DOHH2 (cell line): ENCODE measurements around the gene MARK3.

Experiments used
- H3F3A ChIP-seq: fragments of 200-600 bp; sonication (generic), shearing (Covaris generic); 2 replicates; pipeline ENCODE4 v1.6.0; 2016; ENCODE audit warnings: antibody characterized with exemption, mild to moderate bottlenecking; ENCODE audit not compliant: control insufficient read depth, insufficient read depth
- H3K27ac ChIP-seq: fragments of 200-600 bp; sonication (generic); 2 replicates; pipeline ENCODE4 v1.5.1; 2014; ENCODE audit warnings: low read depth, mild to moderate bottlenecking, low read length, moderate library complexity
- H3K27me3 ChIP-seq: fragments of 200-600 bp; sonication (generic); 2 replicates; pipeline ENCODE4 v1.6.1; 2014; ENCODE audit warnings: mild to moderate bottlenecking, low read length, mixed read lengths; ENCODE audit not compliant: control insufficient read depth
- H3K36me3 ChIP-seq: fragments of 200-600 bp; sonication (generic); 2 replicates; pipeline ENCODE4 v1.6.1; 2014; ENCODE audit warnings: mild to moderate bottlenecking, low read length, moderate library complexity, mixed read lengths; ENCODE audit not compliant: control insufficient read depth
- H3K4me1 ChIP-seq: fragments of 200-600 bp; sonication (generic); 2 replicates; pipeline ENCODE4 v1.6.1; 2014; ENCODE audit warnings: mild to moderate bottlenecking, low read length, mixed read lengths; ENCODE audit not compliant: control insufficient read depth
- H3K4me2 ChIP-seq: fragments of 200-600 bp; sonication (generic); 2 replicates; pipeline ENCODE4 v1.6.0; 2014; ENCODE audit warnings: mild to moderate bottlenecking, low read length, moderate library complexity
- H3K4me3 ChIP-seq: fragments of 200-600 bp; sonication (generic); 2 replicates; pipeline ENCODE4 v1.5.1; 2014; ENCODE audit warnings: mild to moderate bottlenecking, low read length, mixed read lengths
- H3K79me2 ChIP-seq: fragments of 200-600 bp; sonication (generic); 2 replicates; pipeline ENCODE4 v1.6.1; 2014; ENCODE audit warnings: mild to moderate bottlenecking, low read length, mixed read lengths; ENCODE audit not compliant: control insufficient read depth
- H3K9me2 ChIP-seq: fragments of 200-600 bp; sonication (generic); replicated peaks from 2 replicates; pipeline ENCODE4 v1.6.1; 2014; ENCODE audit warnings: mild to moderate bottlenecking, low read length, mixed read lengths; ENCODE audit not compliant: control insufficient read depth
- H3K9me3 ChIP-seq: fragments of 200-600 bp; sonication (generic); 2 replicates; pipeline ENCODE4 v1.6.1; 2014; ENCODE audit warnings: antibody characterized with exemption, low read length, mixed read lengths; ENCODE audit not compliant: control insufficient read depth, insufficient read depth
- H4K20me1 ChIP-seq: fragments of 200-600 bp; sonication (generic); 2 replicates; pipeline ENCODE4 v1.6.0; 2014; ENCODE audit warnings: low read depth, mild to moderate bottlenecking, antibody characterized with exemption, low read length, moderate library complexity; ENCODE audit not compliant: control insufficient read depth, insufficient read depth
- CTCF ChIP-seq: fragments of 200-600 bp; sonication (generic); IDR thresholded peaks from one replicate; pipeline ENCODE4 v1.5.1; 2014; ENCODE audit warnings: antibody characterized with exemption, mild to moderate bottlenecking, low read depth, low read length; ENCODE audit not compliant: poor library complexity, severe bottlenecking
- EZH2phosphoT487 ChIP-seq: fragments of 200-600 bp; sonication (generic); IDR thresholded peaks from 2 replicates; pipeline ENCODE4 v1.6.1; 2017; ENCODE audit warnings: borderline replicate concordance, mild to moderate bottlenecking, antibody characterized with exemption, low read length, moderate library complexity, mixed read lengths

MARK3 gene

DNA sequence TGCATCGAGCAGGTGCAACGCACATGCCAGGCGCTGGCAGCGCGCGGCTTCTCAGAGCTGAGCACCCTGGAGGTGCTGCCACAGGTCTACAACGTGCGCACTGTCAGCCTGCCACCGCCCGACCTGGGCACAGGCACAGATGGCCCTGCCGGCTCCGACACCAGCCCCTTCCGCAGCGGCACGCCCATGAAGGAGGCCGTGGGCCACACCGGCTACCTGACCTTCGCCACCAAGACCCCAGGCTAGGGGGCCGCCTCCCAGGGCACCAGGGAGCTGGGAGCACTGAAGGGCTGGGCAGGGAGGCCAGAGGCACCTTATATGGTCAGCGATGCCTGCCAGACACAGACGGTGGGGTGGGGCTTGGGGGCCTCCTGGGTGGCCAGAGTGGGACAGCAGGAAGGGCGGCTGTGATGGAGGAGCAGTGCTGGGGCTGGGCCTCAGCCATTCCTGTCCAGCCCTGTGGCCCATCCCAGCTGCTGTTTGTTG is 149.4 kb downstream of the MARK3 start:
- Histone ChIP-seq H4K20me1 (no peaks in the 10 kb centered on the region), H3F3A (no peaks in the 10 kb centered on the region), H3K79me2 (peaks cover 26% of the 10 kb centered on the region), H3K36me3 (peaks cover 30% of the 10 kb centered on the region), H3K9me2 (no peaks in the 10 kb centered on the region), H3K4me3 (no peak overlapping the region), H3K27ac (no peak overlapping the region), H3K4me1 (peaks cover 16% of the 10 kb centered on the region), H3K9me3 (no peaks in the 10 kb centered on the region), H3K4me2 (no peak overlapping the region), H3K27me3 (no peaks in the 10 kb centered on the region)
- TF ChIP-seq EZH2phosphoT487 (no peak), CTCF (no peak)

GRCh38 chr14:103535081-103535890 is 150.1 kb downstream of the MARK3 start:
- peaks cover 25% of the 10 kb centered on the region for H3K36me3 ChIP-seq
- H3K27ac ChIP-seq: no peak overlapping the region

DNA sequence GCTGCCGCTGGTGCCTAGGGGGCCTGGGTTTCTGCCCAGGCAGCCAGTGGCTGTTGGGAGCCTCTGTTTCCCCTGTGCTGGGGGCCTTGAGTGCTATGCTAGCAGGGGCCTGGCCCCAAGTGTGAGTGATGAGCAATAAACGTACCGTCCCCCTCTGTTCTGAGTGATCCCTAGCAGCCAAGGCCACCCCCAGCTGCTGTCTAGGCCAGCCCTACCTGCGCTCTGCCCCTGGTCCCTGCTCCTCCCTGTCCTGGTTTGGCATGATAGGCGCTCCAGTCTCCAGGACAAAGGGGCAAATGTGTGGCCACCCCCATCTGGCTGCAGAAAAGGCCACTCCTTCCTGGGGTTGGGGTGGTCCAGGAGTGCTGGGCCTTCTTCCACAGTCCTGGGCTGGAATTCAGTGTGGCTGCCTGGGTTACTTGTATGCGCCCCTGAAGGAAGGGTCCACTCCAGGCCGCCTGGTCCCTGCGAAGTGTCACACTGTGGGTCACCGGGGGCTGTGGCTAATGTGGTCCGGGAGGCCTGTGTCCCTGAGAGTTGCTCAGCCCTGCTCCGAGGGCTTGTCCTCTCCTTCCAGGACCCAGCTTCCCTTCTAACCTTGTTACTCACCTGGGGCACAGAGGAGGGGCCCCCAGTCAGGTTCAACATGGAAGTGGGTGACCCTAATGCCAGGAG is 150.8 kb downstream of the MARK3 start:
- Histone ChIP-seq H3F3A (no peaks in the 10 kb centered on the region), H3K27ac (no peak overlapping the region), H3K36me3 (peaks cover 18% of the 10 kb centered on the region; the same call in 1 of the 2 replicates)

More at GRCh38 chr14:103535081-103535890, 150.1 kb downstream of the MARK3 start:
- Histone ChIP-seq H3K9me2 (no peaks in the 10 kb centered on the region), H3K4me3 (no peak overlapping the region), H3K79me2 (peaks cover 20% of the 10 kb centered on the region), H3K9me3 (no peaks in the 10 kb centered on the region), H3K4me2 (no peak overlapping the region), H3F3A (no peaks in the 10 kb centered on the region), H3K27me3 (peaks cover under 1% of the 10 kb centered on the region; the same call in 1 of the 2 replicates), H3K4me1 (peaks cover 11% of the 10 kb centered on the region), H4K20me1 (no peaks in the 10 kb centered on the region)
- no peak for TF ChIP-seq CTCF
- no peak for TF ChIP-seq EZH2phosphoT487

More for the DNA sequence above, 150.8 kb downstream of the MARK3 start:
- Histone ChIP-seq H3K4me3 (no peak overlapping the region), H3K79me2 (peaks cover 12% of the 10 kb centered on the region), H3K9me2 (no peaks in the 10 kb centered on the region), H4K20me1 (no peaks in the 10 kb centered on the region), H3K4me2 (no peak overlapping the region), H3K9me3 (no peaks in the 10 kb centered on the region), H3K27me3 (peaks cover 4% of the 10 kb centered on the region), H3K4me1 (peaks cover 3% of the 10 kb centered on the region; the same call in 1 of the 2 replicates)
- TF ChIP-seq CTCF (no peak), EZH2phosphoT487 (no peak)
